Kidney (tissue), 14 donors: ENCODE data around the gene PRRT1. TPM values are rescaled to one million over a fixed set of nuclear protein-coding genes. Genes with fewer than 3 reads are reported as not detected.
"Not testable (repeated sequence)": the region's sequence is repeated elsewhere in the genome, so short reads cannot be mapped to it uniquely, and the experiment has no call there.

Experiments
- DNase-seq, 5 donors: peaks; one replicate each; pipeline ENCODE4 v3.0.0-alpha.2; 2013 to 2020
- FAIRE-seq: peaks from 2 replicates; lab custom pipeline; 2012; peaks lifted over from hg19 to GRCh38; lab: Jason Lieb, UNC
- H3K27ac ChIP-seq, 2 donors: one replicate each; pipeline ENCODE4 v1.7.0; 2013; ENCODE audit warnings: low read depth in 2 of 2, low read length in 2 of 2, inconsistent platforms in 1 of 2
- H3K27me3 ChIP-seq: one replicate; pipeline ENCODE4 v1.7.1; 2013; ENCODE audit warnings: low read length, inconsistent platforms; ENCODE audit not compliant: control insufficient read depth, insufficient read depth
- H3K36me3 ChIP-seq, 3 donors: one replicate each; pipeline versions ENCODE4 v1.7.0 to v1.7.1; 2013; ENCODE audit warnings: low read length in 3 of 3, control low read depth in 1 of 3, inconsistent platforms in 1 of 3; ENCODE audit not compliant: insufficient read depth in 3 of 3, control insufficient read depth in 2 of 3
- H3K4me1 ChIP-seq, 3 donors: one replicate each; pipeline versions ENCODE4 v1.7.0 to v1.7.1; 2013; ENCODE audit warnings: low read length in 3 of 3, inconsistent platforms in 1 of 3, low read depth in 1 of 3; ENCODE audit not compliant: control insufficient read depth in 2 of 3, insufficient read depth in 2 of 3
- H3K4me3 ChIP-seq, 3 donors: one replicate each; pipeline versions ENCODE4 v1.7.0 to v1.8.1; 2013; ENCODE audit warnings: low read length in 3 of 3, control low read depth in 1 of 3, inconsistent platforms in 1 of 3
- H3K9ac ChIP-seq, 3 donors: one replicate each; pipeline versions ENCODE4 v1.7.0 to v1.7.1; 2013; ENCODE audit warnings: low read length in 3 of 3, control low read depth in 1 of 3, inconsistent platforms in 1 of 3
- H3K9me3 ChIP-seq, 3 donors: one replicate each; pipeline versions ENCODE4 v1.7.0 to v1.7.1; 2013; ENCODE audit warnings: low read length in 3 of 3, control low read depth in 1 of 3, inconsistent platforms in 1 of 3; ENCODE audit not compliant: control insufficient read depth in 2 of 3, insufficient read depth in 1 of 3
- intact Hi-C: fragments of 100-400 bp; cut with DNase I; formaldehyde crosslinking; loops from one replicate; pipeline ENCODE4 v1.11.1; 2022
- polyA plus RNA-seq: library from polyadenylated mRNA; stranded (reverse); fragments of 350-450 nt; fragmentation: Illumina TruSeq; extraction: RNeasy Lipid Tissue Mini Kit (QIAGEN cat#74804); gene quantifications from one replicate; pipeline ENCODE4 v1.2.3, GENCODE V29; 2014; ENCODE audit warnings: low read depth, low replicate concordance; ENCODE audit not compliant: insufficient read depth
- total RNA-seq: library from RNA; stranded (reverse); fragmentation: NEBNext Ultra II Directional; extraction: Animal tissue kit (Norgen Biotek cat#: 25700); gene quantifications from one replicate; pipeline ENCODE4 v1.2.1, GENCODE V29; 2021
- TF ChIP-seq, protein P1 (sequence below): IDR thresholded peaks from 3 replicates; pipeline ENCODE4 v1.5.1; 2012; ENCODE audit warnings: mild to moderate bottlenecking, moderate library complexity, borderline replicate concordance; ENCODE audit not compliant: insufficient read depth; ENCODE audit errors: extremely low read depth
- donor health status: control.
- donor health status: control.
- donor health status: control.
- donor health status: control.
- donor health status: control.
- donor health status: DM: yes; HTN: yes; CAD: no.
- donor health status: Normal renal cell carcinoma (clear cell type).

Gene PRRT1
- total and polyA plus RNA-seq, 2 donors from 2014 or later = 2.4 to 4.0 TPM

GRCh38 chr6:32146287-32146686, 5.5 kb downstream of the PRRT1 start:
- intact Hi-C loops = no loop called here
- Histone ChIP-seq H3K27ac (no peak overlapping the region), H3K27me3 (no peaks in the 10 kb centered on the region), H3K36me3 (no peaks in the 10 kb centered on the region), H3K9ac (no peak overlapping the region), H3K4me1 (no peaks in the 10 kb centered on the region), H3K4me3 (no peak overlapping the region), H3K9me3 (no peaks in the 10 kb centered on the region)
- TF ChIP-seq, protein P1, sequence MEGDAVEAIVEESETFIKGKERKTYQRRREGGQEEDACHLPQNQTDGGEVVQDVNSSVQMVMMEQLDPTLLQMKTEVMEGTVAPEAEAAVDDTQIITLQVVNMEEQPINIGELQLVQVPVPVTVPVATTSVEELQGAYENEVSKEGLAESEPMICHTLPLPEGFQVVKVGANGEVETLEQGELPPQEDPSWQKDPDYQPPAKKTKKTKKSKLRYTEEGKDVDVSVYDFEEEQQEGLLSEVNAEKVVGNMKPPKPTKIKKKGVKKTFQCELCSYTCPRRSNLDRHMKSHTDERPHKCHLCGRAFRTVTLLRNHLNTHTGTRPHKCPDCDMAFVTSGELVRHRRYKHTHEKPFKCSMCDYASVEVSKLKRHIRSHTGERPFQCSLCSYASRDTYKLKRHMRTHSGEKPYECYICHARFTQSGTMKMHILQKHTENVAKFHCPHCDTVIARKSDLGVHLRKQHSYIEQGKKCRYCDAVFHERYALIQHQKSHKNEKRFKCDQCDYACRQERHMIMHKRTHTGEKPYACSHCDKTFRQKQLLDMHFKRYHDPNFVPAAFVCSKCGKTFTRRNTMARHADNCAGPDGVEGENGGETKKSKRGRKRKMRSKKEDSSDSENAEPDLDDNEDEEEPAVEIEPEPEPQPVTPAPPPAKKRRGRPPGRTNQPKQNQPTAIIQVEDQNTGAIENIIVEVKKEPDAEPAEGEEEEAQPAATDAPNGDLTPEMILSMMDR = no peak
- FAIRE-seq (no peak), DNase-seq (no peak)

DNA sequence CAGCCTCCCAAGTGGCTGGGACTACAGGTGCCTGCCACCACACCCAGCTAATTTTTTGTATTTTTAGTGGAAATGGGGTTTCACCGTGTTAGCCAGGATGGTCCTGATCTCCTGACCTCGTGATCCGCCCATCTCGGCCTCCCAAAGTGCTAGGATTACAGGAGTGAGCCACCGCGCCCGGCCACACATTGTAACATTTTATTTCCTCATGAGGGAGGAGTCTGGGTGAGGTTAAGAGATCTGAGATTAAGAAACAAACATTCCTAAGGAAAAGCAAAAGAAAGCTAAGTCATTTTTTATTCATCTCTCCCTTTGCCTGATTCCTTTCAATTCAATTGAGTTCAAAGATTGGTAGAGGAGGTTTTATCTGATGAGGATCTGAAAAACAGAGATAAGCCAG, 7.5 kb downstream of the PRRT1 start:
- H3K27ac ChIP-seq, intact Hi-C loops, DNase-seq, H3K4me1 ChIP-seq, H3K27me3 ChIP-seq, H3K36me3 ChIP-seq, H3K4me3 ChIP-seq, FAIRE-seq, H3K9ac ChIP-seq, H3K9me3 ChIP-seq: not testable (repeated sequence)

DNA sequence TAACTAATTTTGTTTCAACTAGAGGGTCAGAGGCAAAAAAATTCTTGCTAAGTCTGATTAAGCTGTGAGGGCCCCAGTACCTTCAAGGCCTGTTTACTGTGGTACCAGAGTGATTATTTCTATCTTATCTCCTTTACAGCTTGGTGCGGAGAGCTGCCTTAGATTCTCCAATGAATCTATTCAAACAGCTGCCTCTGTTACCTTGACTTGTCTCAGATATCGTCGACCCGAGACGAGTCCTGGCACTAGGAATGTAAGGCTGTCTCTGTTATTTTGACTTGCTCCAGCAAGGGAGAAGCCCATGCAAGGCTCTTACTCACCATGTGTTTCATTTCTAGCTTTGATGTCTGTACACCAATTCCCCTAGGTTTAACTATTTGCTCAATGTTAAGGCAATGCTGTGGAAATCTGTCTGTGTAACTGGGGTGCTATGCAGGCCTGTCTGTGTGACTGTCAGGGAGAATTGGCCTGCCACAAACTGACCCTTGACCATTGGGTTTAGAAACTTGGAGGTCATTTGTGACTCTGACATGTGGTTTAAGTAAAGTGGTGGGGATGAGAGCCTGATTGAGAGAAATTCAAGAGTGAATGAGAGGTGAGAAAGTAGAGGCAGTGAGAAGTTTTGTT, 11.2 kb downstream of the PRRT1 start:
- H3K36me3 ChIP-seq = no peaks in the 10 kb centered on the region
- intact Hi-C loops = no loop called here
- H3K4me3 ChIP-seq = no peak overlapping the region
- H3K4me1 ChIP-seq = no peaks in the 10 kb centered on the region
- no peak overlapping the region for H3K27ac ChIP-seq
- TF ChIP-seq, protein P1 = no peak
- no peak for DNase-seq
- no peak overlapping the region for H3K9ac ChIP-seq
- H3K9me3 ChIP-seq = no peaks in the 10 kb centered on the region
- H3K27me3 ChIP-seq = no peaks in the 10 kb centered on the region
- FAIRE-seq = no peak

GRCh38 chr6:32139590-32139989, 12.1 kb downstream of the PRRT1 start:
- no peak for FAIRE-seq
- Histone ChIP-seq H3K4me3 (no peak overlapping the region), H3K9me3 (no peaks in the 10 kb centered on the region), H3K27me3 (no peaks in the 10 kb centered on the region), H3K4me1 (no peaks in the 10 kb centered on the region), H3K27ac (no peak overlapping the region), H3K36me3 (no peaks in the 10 kb centered on the region), H3K9ac (no peak overlapping the region)
- TF ChIP-seq, protein P1 = no peak
- intact Hi-C loops = no loop called here
- DNase-seq = no peak
